Chondrocyte (in vitro differentiated cells): ENCODE data around the gene PATZ1. TPM values are rescaled to one million over a fixed set of nuclear protein-coding genes. Genes with fewer than 3 reads are reported as not detected.
"Not testable (repeated sequence)": the region's sequence is repeated elsewhere in the genome, so short reads cannot be mapped to it uniquely, and the experiment has no call there.

Experiments
- DNase-seq: peaks from one replicate; pipeline ENCODE4 v3.0.0; 2021; ENCODE audit warnings: mixed read lengths, low spot score
- H3K27ac Mint-ChIP-seq: one replicate; pipeline ENCODE4 v1.8.0; 2021; ENCODE audit warnings: mild to moderate bottlenecking, moderate library complexity, mixed read lengths; ENCODE audit not compliant: unreplicated experiment
- H3K27me3 Mint-ChIP-seq: 2 replicates; pipeline ENCODE4 v1.8.0; 2021; ENCODE audit warnings: low read depth, mixed read lengths
- H3K36me3 Mint-ChIP-seq: 2 replicates; pipeline ENCODE4 v1.8.0; 2021; ENCODE audit warnings: low read depth, mixed read lengths
- H3K4me1 Mint-ChIP-seq: 2 replicates; pipeline ENCODE4 v1.8.0; 2021; ENCODE audit warnings: low read depth, mild to moderate bottlenecking, mixed read lengths
- H3K4me3 Mint-ChIP-seq: one replicate; pipeline ENCODE4 v1.8.0; 2021; ENCODE audit warnings: mild to moderate bottlenecking, moderate library complexity, mixed read lengths; ENCODE audit not compliant: unreplicated experiment
- H3K9me3 Mint-ChIP-seq: 2 replicates; pipeline ENCODE4 v1.8.0; 2021; ENCODE audit warnings: low read depth, mixed read lengths
- CTCF ChIP-seq: fragments of 200-600 bp; sonication (generic); IDR thresholded peaks from 2 replicates; pipeline ENCODE4 v1.5.0; 2021; ENCODE audit warnings: antibody characterized with exemption, mild to moderate bottlenecking, moderate library complexity
- total RNA-seq: library from RNA; stranded (reverse); gene quantifications from 3 replicates; pipeline ENCODE4 v1.2.1, GENCODE V29; 2021

The PATZ1 gene
- total RNA-seq, 1 donor from 2014 or later: 19.9 TPM

- no peak for DNase-seq
- peaks cover 5% of the 10 kb centered on the region for H3K27me3 Mint-ChIP-seq
- no peak overlapping the region for H3K4me3 Mint-ChIP-seq
- no peaks in the 10 kb centered on the region for H3K36me3 Mint-ChIP-seq
- H3K4me1 Mint-ChIP-seq: no peaks in the 10 kb centered on the region
- TF ChIP-seq CTCF: no peak
- no peaks in the 10 kb centered on the region for H3K9me3 Mint-ChIP-seq
- no peak overlapping the region for H3K27ac Mint-ChIP-seq
These were observed 8.4 kb upstream of the PATZ1 start for GRCh38 chr22:31354515-31354914.

- Mint-ChIP-seq H3K4me1 (peaks cover 5% of the 10 kb centered on the region), H3K36me3 (no peaks in the 10 kb centered on the region), H3K27me3 (no peaks in the 10 kb centered on the region), H3K27ac (no peak overlapping the region), H3K4me3 (no peak overlapping the region), H3K9me3 (no peaks in the 10 kb centered on the region)
- TF ChIP-seq CTCF: no peak
- no peak for DNase-seq
These were observed 4.3 kb upstream of the PATZ1 start for GRCh38 chr22:31350410-31350863.

GRCh38 chr22:31349960-31350359 is 3.8 kb upstream of the PATZ1 start:
- Mint-ChIP-seq H3K36me3 (no peaks in the 10 kb centered on the region), H3K4me1 (peaks cover 10% of the 10 kb centered on the region), H3K4me3 (no peak overlapping the region), H3K27ac (no peak overlapping the region), H3K27me3 (no peaks in the 10 kb centered on the region), H3K9me3 (no peaks in the 10 kb centered on the region)
- no peak for DNase-seq
- TF ChIP-seq CTCF: no peak

DNA sequence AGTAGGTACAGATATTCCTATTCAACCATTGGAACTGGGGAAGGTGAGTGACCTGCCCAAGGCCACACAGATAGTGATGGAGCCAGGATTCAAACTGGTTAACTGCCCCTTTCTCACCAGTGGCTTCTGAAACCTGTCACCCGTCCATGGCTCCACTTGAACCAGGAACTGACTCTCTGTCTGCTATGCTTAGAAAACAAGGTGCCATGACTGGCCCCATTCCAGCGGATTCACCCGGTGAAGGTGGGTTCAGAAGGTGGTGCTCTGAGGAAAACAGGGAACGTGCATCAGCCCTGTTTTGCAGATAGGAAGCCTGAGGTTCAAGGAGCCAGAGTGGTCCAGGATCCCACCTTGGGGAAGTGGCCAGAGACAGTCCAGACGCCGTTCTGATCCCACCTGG is 2.6 kb upstream of the PATZ1 start:
- H3K27ac Mint-ChIP-seq: no peak overlapping the region
- H3K27me3 Mint-ChIP-seq: no peaks in the 10 kb centered on the region
- H3K4me3 Mint-ChIP-seq: no peak overlapping the region
- no peaks in the 10 kb centered on the region for H3K9me3 Mint-ChIP-seq
- no peak for DNase-seq
- no peaks in the 10 kb centered on the region for H3K36me3 Mint-ChIP-seq
- TF ChIP-seq CTCF: no peak
- H3K4me1 Mint-ChIP-seq: peaks cover 22% of the 10 kb centered on the region

DNA sequence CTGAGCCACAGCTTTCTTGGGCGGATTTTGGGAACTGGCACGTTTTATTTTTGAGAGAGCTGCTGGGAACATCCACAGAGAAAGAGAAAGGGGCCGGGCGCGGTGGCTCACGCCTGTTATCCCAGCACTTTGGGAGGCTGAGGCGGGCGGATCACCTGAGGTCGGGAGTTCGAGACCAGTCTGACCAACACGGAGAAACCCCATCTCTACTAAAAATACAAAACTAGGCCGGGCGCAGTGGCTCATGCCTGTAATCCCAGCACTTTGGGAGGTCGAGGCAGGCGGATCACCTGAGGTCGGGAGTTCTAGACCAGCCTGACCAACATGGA is 1.8 kb upstream of the PATZ1 start:
- Mint-ChIP-seq H3K4me3 (peak overlapping the region; percentile 80), H3K27ac (peak overlapping the region; percentile 85), H3K4me1 (peaks cover 30% of the 10 kb centered on the region)
- H3K27me3 Mint-ChIP-seq, H3K36me3 Mint-ChIP-seq, H3K9me3 Mint-ChIP-seq, DNase-seq: not testable (repeated sequence)

- no peak for DNase-seq
- peaks cover 35% of the 10 kb centered on the region for H3K4me1 Mint-ChIP-seq
These were observed 1.3 kb upstream of the PATZ1 start for GRCh38 chr22:31347251-31348008.

More at GRCh38 chr22:31347251-31348008, 1.3 kb upstream of the PATZ1 start:
- Mint-ChIP-seq H3K27me3 (no peaks in the 10 kb centered on the region), H3K9me3 (no peaks in the 10 kb centered on the region), H3K4me3 (peak overlapping the region; percentile 80), H3K36me3 (peaks cover 1% of the 10 kb centered on the region), H3K27ac (peak overlapping the region; percentile 85)
- no peak for TF ChIP-seq CTCF
